ENCODE results near the gene AGFG2.
"Not testable (repeated sequence)": the region's sequence is repeated elsewhere in the genome, so short reads cannot be mapped to it uniquely, and the experiment has no call there.

Gene AGFG2

DNA sequence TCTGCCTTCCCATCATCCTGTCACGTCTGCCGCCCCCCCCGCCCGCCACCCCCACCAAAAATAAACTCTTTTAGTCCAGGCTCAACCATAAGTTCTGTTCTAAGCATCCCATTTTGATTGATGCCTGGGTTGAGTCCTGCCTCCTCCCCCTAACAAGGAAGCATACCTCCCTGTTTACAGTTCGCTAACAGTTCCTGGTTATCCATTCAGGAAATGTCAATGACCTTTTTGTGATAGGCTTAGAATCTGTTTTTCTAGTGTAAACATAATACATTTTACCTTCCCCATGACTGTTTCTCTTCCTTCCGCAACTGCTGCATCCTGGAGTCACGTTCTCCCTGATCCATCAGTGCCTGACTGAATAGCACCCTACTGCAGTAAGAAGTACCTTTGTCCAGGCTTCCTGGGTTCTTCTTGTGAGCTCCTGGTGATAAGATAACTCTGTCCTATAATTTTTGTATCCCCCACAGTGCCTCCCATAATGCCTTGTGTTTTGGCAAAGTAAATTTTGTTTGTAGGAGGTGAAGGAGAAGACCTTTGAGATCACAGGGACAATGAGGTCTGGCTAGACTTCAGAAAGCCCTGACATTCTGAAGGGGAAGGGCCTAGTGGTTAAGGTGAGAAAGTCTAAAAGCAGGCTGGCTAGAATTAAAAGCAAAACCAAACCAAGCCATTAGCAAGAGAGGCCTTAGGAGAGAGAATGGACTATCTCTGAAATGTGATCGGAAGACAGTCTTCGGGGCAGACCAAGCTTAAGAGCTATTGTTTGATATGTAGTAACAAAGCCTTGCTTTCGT is 7.3 kb downstream of the AGFG2 start:
- Histone ChIP-seq H3K36me3 (ENCODE audit: insufficient read depth, low read length) (no peaks in the 10 kb centered on the region), H3K4me3 (no peak overlapping the region), H3K27ac (0 out of 2 replicates have a peak overlapping the region, but pooled peaks have one; percentile 25), H3K9me3 (ENCODE audit: low read depth, low read length) (no peaks in the 10 kb centered on the region), H3K9ac (ENCODE audit: insufficient read length) (no peak overlapping the region)
- DNase-seq (ENCODE audit: low read depth, low spot score), result no peak
- TF ChIP-seq FOXP2 (optimal IDR thresholded peaks at IDR 0.05; ENCODE audit: control extremely low read depth, extremely low read length, insufficient read depth), result no peak
- no peak for TF ChIP-seq POLR2AphosphoS5 (IDR thresholded peaks at IDR 0.05; ENCODE audit: borderline replicate concordance, low read depth, low read length)
- TF ChIP-seq EZH2 (IDR thresholded peaks at IDR 0.05), result no peak

DNA sequence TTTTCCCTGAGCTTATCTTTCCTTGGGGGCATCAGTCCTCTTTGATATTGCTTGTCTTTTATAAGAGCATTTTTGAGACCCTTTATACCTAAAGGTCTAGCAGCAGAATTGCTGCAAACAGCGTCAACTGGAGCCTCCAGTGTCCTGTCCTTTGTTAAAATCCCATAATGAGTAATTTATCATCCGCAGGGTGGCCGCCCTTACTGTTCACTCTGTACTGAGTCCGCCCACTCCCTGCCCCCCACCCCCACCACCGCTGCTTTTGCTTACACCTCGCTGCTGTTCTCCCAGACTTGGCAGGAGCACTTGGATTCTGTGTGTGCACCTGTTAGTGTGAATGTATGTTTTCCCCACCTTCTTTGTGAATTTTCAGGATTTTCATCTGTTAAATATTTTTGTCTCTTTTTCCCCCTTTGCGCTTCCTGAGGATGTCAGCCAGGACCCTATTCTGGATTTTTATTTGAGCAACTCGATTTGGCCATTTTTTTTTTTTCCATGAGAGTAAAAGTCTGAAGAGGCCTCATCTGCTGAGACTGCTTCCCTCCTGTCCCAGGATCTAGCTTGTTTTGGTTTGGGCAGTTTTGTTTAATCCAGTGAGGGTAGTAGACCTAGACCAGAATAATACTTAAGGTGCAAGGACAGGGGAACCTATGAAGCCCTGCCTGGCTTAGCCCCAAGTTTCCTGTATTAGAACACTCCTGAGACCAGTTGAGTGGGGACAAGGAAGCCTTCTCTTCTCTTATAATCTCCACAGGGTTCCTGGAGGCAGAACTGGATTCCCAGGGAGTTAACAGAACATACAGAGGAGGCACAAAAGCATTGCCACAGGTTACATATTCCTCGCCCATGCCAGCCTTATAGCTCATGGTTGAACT is 8.2 kb downstream of the AGFG2 start:
- DNase-seq (ENCODE audit: low read depth, low spot score), result no peak
- H3K9ac ChIP-seq (ENCODE audit: insufficient read length), result no peak overlapping the region
- no peak overlapping the region for H3K4me3 ChIP-seq
- peak overlapping the region; percentile 5; the same call in 1 of the 2 replicates for H3K27ac ChIP-seq
- H3K9me3 ChIP-seq (ENCODE audit: low read depth, low read length), result no peaks in the 10 kb centered on the region
- H3K36me3 ChIP-seq (ENCODE audit: insufficient read depth, low read length), result no peaks in the 10 kb centered on the region
- TF ChIP-seq FOXP2 (optimal IDR thresholded peaks at IDR 0.05; ENCODE audit: control extremely low read depth, extremely low read length, insufficient read depth) (no peak), POLR2AphosphoS5 (IDR thresholded peaks at IDR 0.05; ENCODE audit: borderline replicate concordance, low read depth, low read length) (no peak), EZH2 (IDR thresholded peaks at IDR 0.05) (no peak)

DNA sequence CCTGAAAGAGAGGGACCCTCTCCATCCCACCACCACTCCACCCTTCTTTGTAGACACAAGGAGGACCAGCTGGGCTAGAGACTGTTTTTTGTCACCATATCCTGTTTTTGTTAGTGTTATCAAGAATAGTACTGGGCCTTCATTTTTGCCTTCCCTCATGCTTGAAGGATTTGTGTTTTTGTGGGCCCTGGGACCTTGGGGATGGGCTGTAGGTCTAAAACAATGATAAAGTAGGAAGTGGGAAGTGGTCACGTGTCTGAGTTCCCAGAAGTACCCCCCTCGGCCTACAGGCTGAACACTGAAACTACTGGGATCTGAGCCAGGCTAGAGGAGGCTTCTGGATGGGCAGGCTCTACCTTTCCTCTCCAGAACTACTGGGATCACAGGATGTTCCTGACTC is 8.9 kb downstream of the AGFG2 start:
- H3K36me3 ChIP-seq (ENCODE audit: insufficient read depth, low read length), result no peaks in the 10 kb centered on the region
- no peak overlapping the region for H3K4me3 ChIP-seq
- no peak for TF ChIP-seq EZH2 (IDR thresholded peaks at IDR 0.05)
- TF ChIP-seq FOXP2 (optimal IDR thresholded peaks at IDR 0.05; ENCODE audit: control extremely low read depth, extremely low read length, insufficient read depth), result no peak
- no peak for TF ChIP-seq POLR2AphosphoS5 (IDR thresholded peaks at IDR 0.05; ENCODE audit: borderline replicate concordance, low read depth, low read length)
- H3K27ac ChIP-seq, result peak overlapping the region; percentile 5; the same call in 1 of the 2 replicates
- peak overlapping the region; percentile 22 for H3K9ac ChIP-seq (ENCODE audit: insufficient read length)
- DNase-seq (ENCODE audit: low read depth, low spot score), result no peak
- H3K9me3 ChIP-seq (ENCODE audit: low read depth, low read length), result no peaks in the 10 kb centered on the region

DNA sequence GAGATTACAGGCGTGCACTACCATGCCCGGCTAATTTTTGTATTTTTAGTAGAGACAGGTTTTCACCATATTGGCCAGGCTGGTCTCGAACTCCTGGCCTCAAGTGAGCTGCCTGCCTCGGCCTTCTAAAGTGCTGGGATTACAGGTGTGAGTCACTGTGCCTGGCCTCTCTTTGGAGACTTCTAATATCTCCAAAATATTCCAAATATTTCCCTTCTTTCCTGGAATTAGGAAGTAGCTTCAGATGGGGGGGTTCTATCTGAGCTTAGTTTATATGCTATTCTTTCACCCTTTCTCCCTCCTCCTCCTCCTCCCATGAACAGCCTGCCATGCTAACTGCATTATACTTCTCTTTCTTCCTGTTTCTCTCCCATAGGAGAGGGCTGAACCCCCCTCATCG is 9.4 kb downstream of the AGFG2 start:
- not testable (repeated sequence) for H3K36me3 ChIP-seq (ENCODE audit: insufficient read depth, low read length); H3K27ac ChIP-seq; H3K9me3 ChIP-seq (ENCODE audit: low read depth, low read length); H3K4me3 ChIP-seq; H3K9ac ChIP-seq (ENCODE audit: insufficient read length); DNase-seq (ENCODE audit: low read depth, low spot score)

GRCh38 chr7:100552532-100552931 is 13.5 kb downstream of the AGFG2 start:
- Histone ChIP-seq H3K9me3 (ENCODE audit: low read depth, low read length) (no peaks in the 10 kb centered on the region), H3K9ac (ENCODE audit: insufficient read length) (no peak overlapping the region), H3K27ac (no peak overlapping the region), H3K4me3 (no peak overlapping the region), H3K36me3 (ENCODE audit: insufficient read depth, low read length) (no peaks in the 10 kb centered on the region)
- DNase-seq (ENCODE audit: low read depth, low spot score), result no peak
- TF ChIP-seq EZH2 (IDR thresholded peaks at IDR 0.05) (no peak), FOXP2 (optimal IDR thresholded peaks at IDR 0.05; ENCODE audit: control extremely low read depth, extremely low read length, insufficient read depth) (no peak), POLR2AphosphoS5 (IDR thresholded peaks at IDR 0.05; ENCODE audit: borderline replicate concordance, low read depth, low read length) (no peak)

DNA sequence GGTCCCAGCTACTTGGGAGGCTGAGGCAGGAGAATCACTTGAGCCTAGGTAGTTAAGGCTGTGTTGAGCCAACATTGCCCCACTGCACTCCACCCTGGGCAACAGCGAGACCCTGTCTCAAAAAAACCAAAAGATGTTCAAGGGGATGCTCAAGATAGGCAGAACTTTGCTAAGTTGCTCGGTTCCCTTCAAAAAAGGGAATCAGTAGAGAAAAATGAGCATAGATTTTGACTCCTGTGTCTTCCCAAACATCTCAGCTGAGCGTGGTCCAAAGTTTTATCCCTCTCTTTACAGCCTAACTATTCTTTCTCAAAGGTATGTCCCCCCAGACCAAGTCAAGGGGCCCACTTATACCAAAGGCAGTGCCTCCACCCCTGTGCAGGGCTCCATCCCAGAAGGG is 14.0 kb downstream of the AGFG2 start:
- Histone ChIP-seq H3K9ac (ENCODE audit: insufficient read length) (no peak overlapping the region), H3K36me3 (ENCODE audit: insufficient read depth, low read length) (no peaks in the 10 kb centered on the region), H3K9me3 (ENCODE audit: low read depth, low read length) (no peaks in the 10 kb centered on the region), H3K27ac (no peak overlapping the region), H3K4me3 (no peak overlapping the region)
- DNase-seq (ENCODE audit: low read depth, low spot score), result no peak
- TF ChIP-seq EZH2 (IDR thresholded peaks at IDR 0.05), result no peak
- no peak for TF ChIP-seq FOXP2 (optimal IDR thresholded peaks at IDR 0.05; ENCODE audit: control extremely low read depth, extremely low read length, insufficient read depth)
- no peak for TF ChIP-seq POLR2AphosphoS5 (IDR thresholded peaks at IDR 0.05; ENCODE audit: borderline replicate concordance, low read depth, low read length)

- Histone ChIP-seq H3K36me3 (ENCODE audit: insufficient read depth, low read length) (no peaks in the 10 kb centered on the region), H3K9ac (ENCODE audit: insufficient read length) (no peak overlapping the region)
- no peak for DNase-seq (ENCODE audit: low read depth, low spot score)
Measured at GRCh38 chr7:100555701-100556100, 16.7 kb downstream of the AGFG2 start.

DNA sequence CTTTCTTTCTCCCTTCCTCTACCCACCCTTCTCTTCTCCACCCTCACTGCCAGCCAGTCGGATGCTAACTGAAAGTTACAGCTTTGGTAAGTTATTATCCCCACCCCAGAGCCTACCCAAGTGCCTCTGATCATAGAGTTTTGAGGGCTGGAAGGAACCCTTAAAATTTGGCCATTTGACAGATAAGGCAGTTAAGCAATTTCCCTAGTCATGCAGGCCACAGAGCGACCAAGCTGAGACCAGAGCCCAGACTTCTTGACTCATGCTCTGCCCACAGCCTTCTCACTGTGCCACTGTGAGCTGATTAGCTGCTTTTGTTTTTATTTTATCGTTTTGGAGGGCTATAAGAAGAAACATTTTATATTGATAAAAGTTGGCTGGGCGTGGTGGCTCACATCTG is 17.5 kb downstream of the AGFG2 start:
- no peak overlapping the region for H3K27ac ChIP-seq
- no peak for DNase-seq (ENCODE audit: low read depth, low spot score)
- TF ChIP-seq POLR2AphosphoS5 (IDR thresholded peaks at IDR 0.05; ENCODE audit: borderline replicate concordance, low read depth, low read length), result no peak
- no peak for TF ChIP-seq FOXP2 (optimal IDR thresholded peaks at IDR 0.05; ENCODE audit: control extremely low read depth, extremely low read length, insufficient read depth)
- no peak for TF ChIP-seq EZH2 (IDR thresholded peaks at IDR 0.05)
- no peak overlapping the region for H3K4me3 ChIP-seq
- H3K36me3 ChIP-seq (ENCODE audit: insufficient read depth, low read length), result no peaks in the 10 kb centered on the region
- no peaks in the 10 kb centered on the region for H3K9me3 ChIP-seq (ENCODE audit: low read depth, low read length)
- no peak overlapping the region for H3K9ac ChIP-seq (ENCODE audit: insufficient read length)

More at GRCh38 chr7:100555701-100556100, 16.7 kb downstream of the AGFG2 start:
- Histone ChIP-seq H3K9me3 (ENCODE audit: low read depth, low read length) (no peaks in the 10 kb centered on the region), H3K27ac (no peak overlapping the region), H3K4me3 (no peak overlapping the region)
- TF ChIP-seq EZH2 (IDR thresholded peaks at IDR 0.05), result no peak
- TF ChIP-seq FOXP2 (optimal IDR thresholded peaks at IDR 0.05; ENCODE audit: control extremely low read depth, extremely low read length, insufficient read depth), result no peak
- TF ChIP-seq POLR2AphosphoS5 (IDR thresholded peaks at IDR 0.05; ENCODE audit: borderline replicate concordance, low read depth, low read length), result no peak

All from SK-N-MC (cell line).